H1 (cell line): Measurements from ENCODE around the gene MPRIP. TPM values are rescaled to one million over a fixed set of nuclear protein-coding genes. Genes with fewer than 3 reads are reported as not detected.

Experiments
- CTCF ChIA-PET: fragments of 300-600 bp; sonication (Branson Sonifier 250); formaldehyde crosslinking; loops from one replicate; lab custom pipeline; 2021; ENCODE audit not compliant: partially characterized antibody; lab: Charles Lee
- POLR2A ChIA-PET: fragments of 300-600 bp; sonication (Branson Sonifier 250); formaldehyde crosslinking; loops from one replicate; lab custom pipeline; 2021; ENCODE audit warnings: inconsistent platforms; ENCODE audit not compliant: partially characterized antibody; lab: Charles Lee
- DNase-seq, 2 experiments: peaks; one replicate each; pipeline versions ENCODE4 v3.0.0 to v3.0.0-alpha.2; 2010 to 2022; ENCODE audit warnings: low spot score in 2 of 2, low read depth in 1 of 2, mixed read lengths in 1 of 2
- FAIRE-seq: peaks from 2 replicates; lab custom pipeline; 2011; peaks lifted over from hg19 to GRCh38; lab: Jason Lieb, UNC
- H2AFZ ChIP-seq: 2 replicates; pipeline ENCODE4 v1.8.1; 2012; ENCODE audit warnings: low read length, inconsistent platforms
- H2AK5ac ChIP-seq: 2 replicates; pipeline ENCODE4 v1.6.1; 2013; ENCODE audit warnings: low read depth, low read length
- H2BK120ac ChIP-seq: replicated peaks from 2 replicates; pipeline ENCODE3; 2013; ENCODE audit warnings: low read depth, low read length, inconsistent platforms
- H2BK12ac ChIP-seq: 2 replicates; pipeline ENCODE4 v1.6.1; 2013; ENCODE audit warnings: low read depth, low read length
- H2BK15ac ChIP-seq: 2 replicates; pipeline ENCODE4 v1.6.1; 2013; ENCODE audit warnings: low read length
- H2BK20ac ChIP-seq: 2 replicates; pipeline ENCODE4 v1.6.1; 2013; ENCODE audit warnings: low read length
- H2BK5ac ChIP-seq: 2 replicates; pipeline ENCODE4 v1.6.1; 2013; ENCODE audit warnings: low read depth, low read length
- H3K14ac ChIP-seq: 2 replicates; pipeline ENCODE4 v1.6.1; 2013; ENCODE audit warnings: inconsistent platforms; ENCODE audit not compliant: insufficient read length
- H3K18ac ChIP-seq: 2 replicates; pipeline ENCODE4 v1.6.1; 2013; ENCODE audit warnings: low read length; ENCODE audit errors: extremely low read depth
- H3K23ac ChIP-seq: 2 replicates; pipeline ENCODE4 v1.6.1; 2013; ENCODE audit warnings: inconsistent platforms; ENCODE audit not compliant: insufficient read length
- H3K23me2 ChIP-seq: 2 replicates; pipeline ENCODE4 v1.6.1; 2013; ENCODE audit warnings: low read depth, low read length
- H3K27ac ChIP-seq: 2 replicates; pipeline ENCODE4 v1.6.1; 2011; ENCODE audit warnings: low read depth, low read length, inconsistent platforms
- H3K27me3 ChIP-seq, 4 experiments: replicated peaks in 1 of 4; 1 replicate in 1 of 4; 2 replicates in 3 of 4; pipeline versions ENCODE4 v1.6.1 to v1.8.1; 2011 to 2013; ENCODE audit warnings: low read length in 3 of 4, mild to moderate bottlenecking in 3 of 4, inconsistent platforms in 2 of 4, mixed read lengths in 2 of 4, moderate library complexity in 1 of 4; ENCODE audit not compliant: control insufficient read depth in 3 of 4, insufficient read depth in 3 of 4; ENCODE audit errors: extremely low read depth in 1 of 4
- H3K36me3 ChIP-seq, 4 experiments: 2 replicates each; pipeline versions ENCODE4 v1.6.1 to v1.8.1; 2011 to 2013; ENCODE audit warnings: mild to moderate bottlenecking in 4 of 4, low read length in 3 of 4, moderate library complexity in 2 of 4, control low read depth in 1 of 4, inconsistent platforms in 1 of 4; ENCODE audit not compliant: insufficient read depth in 4 of 4, control insufficient read depth in 2 of 4
- H3K4ac ChIP-seq: replicated peaks from 2 replicates; pipeline ENCODE3; 2013; ENCODE audit warnings: low read length, low read depth, mixed read lengths, inconsistent platforms; ENCODE audit not compliant: insufficient read length
- H3K4me1 ChIP-seq, 4 experiments: replicated peaks in 1 of 4; 1 replicate in 1 of 4; 2 replicates in 3 of 4; pipeline versions ENCODE4 v1.6.1 to v1.8.1; 2011 to 2013; ENCODE audit warnings: low read length in 3 of 4, inconsistent platforms in 2 of 4, mixed read lengths in 1 of 4; ENCODE audit not compliant: insufficient read depth in 4 of 4, control insufficient read depth in 3 of 4
- H3K4me2 ChIP-seq, 2 experiments: 2 replicates each; pipeline versions ENCODE4 v1.6.1 to v1.8.1; 2011 to 2013; ENCODE audit warnings: low read depth in 2 of 2, low read length in 2 of 2, control low read depth in 1 of 2, inconsistent platforms in 1 of 2, mild to moderate bottlenecking in 1 of 2; ENCODE audit not compliant: insufficient read depth in 1 of 2
- H3K4me3 ChIP-seq, 4 experiments: fragments of 200-600, 300-600 bp in 1 of 4; sonication (generic), shearing (Covaris generic), sonication (Bioruptor Twin) in 1 of 4; 2 replicates each; pipeline versions ENCODE4 v1.5.1 to v1.8.1; 2011 to 2016; ENCODE audit warnings: low read length in 4 of 4, low read depth in 3 of 4, control low read depth in 2 of 4, inconsistent platforms in 2 of 4, mild to moderate bottlenecking in 2 of 4, mixed read lengths in 1 of 4, moderate library complexity in 1 of 4; ENCODE audit not compliant: insufficient read depth in 2 of 4; ENCODE audit errors: extremely low read depth in 1 of 4
- H3K56ac ChIP-seq: replicated peaks from 2 replicates; pipeline ENCODE3; 2013; ENCODE audit warnings: low read depth, mild to moderate bottlenecking, mixed read lengths, low read length, inconsistent platforms; ENCODE audit not compliant: insufficient read length
- H3K79me1 ChIP-seq: 2 replicates; pipeline ENCODE4 v1.6.1; 2013; ENCODE audit warnings: low read depth, low read length, control low read depth
- H3K79me2 ChIP-seq, 2 experiments: 2 replicates each; pipeline versions ENCODE4 v1.6.1 to v1.8.1; 2012 to 2013; ENCODE audit warnings: low read length in 2 of 2, mild to moderate bottlenecking in 2 of 2, inconsistent platforms in 1 of 2; ENCODE audit not compliant: insufficient read depth in 2 of 2, control insufficient read depth in 1 of 2
- H3K9ac ChIP-seq, 4 experiments: replicated peaks in 1 of 4; 1 replicate in 1 of 4; 2 replicates in 3 of 4; pipeline versions ENCODE4 v1.6.1 to v1.8.1; 2011 to 2013; ENCODE audit warnings: low read depth in 3 of 4, low read length in 3 of 4, control low read depth in 2 of 4, mild to moderate bottlenecking in 2 of 4, moderate library complexity in 2 of 4, inconsistent platforms in 1 of 4; ENCODE audit errors: extremely low read depth in 1 of 4
- H3K9me3 ChIP-seq, 2 experiments: 2 replicates each; pipeline versions ENCODE4 v1.6.1 to v1.8.1; 2012 to 2013; ENCODE audit warnings: mild to moderate bottlenecking in 2 of 2, moderate library complexity in 2 of 2, control low read depth in 1 of 2, inconsistent platforms in 1 of 2, low read depth in 1 of 2, low read length in 1 of 2, mixed read lengths in 1 of 2; ENCODE audit not compliant: insufficient read depth in 2 of 2
- H4K20me1 ChIP-seq, 2 experiments: replicated peaks in 1 of 2; 2 replicates each; pipeline versions ENCODE3 to v1.8.1; 2011 to 2013; ENCODE audit warnings: inconsistent platforms in 2 of 2, low read length in 2 of 2, mild to moderate bottlenecking in 1 of 2; ENCODE audit not compliant: insufficient read depth in 2 of 2, control insufficient read depth in 1 of 2
- H4K5ac ChIP-seq: 2 replicates; pipeline ENCODE4 v1.6.1; 2013; ENCODE audit warnings: low read length, low read depth, mixed read lengths, inconsistent platforms; ENCODE audit not compliant: insufficient read length
- H4K8ac ChIP-seq: 2 replicates; pipeline ENCODE4 v1.8.0; 2013; ENCODE audit warnings: mild to moderate bottlenecking, moderate library complexity, low read length, inconsistent platforms; ENCODE audit not compliant: insufficient read depth; ENCODE audit errors: extremely low read depth
- H4K91ac ChIP-seq: replicated peaks from 2 replicates; pipeline ENCODE3; 2013; ENCODE audit warnings: low read length, mixed read lengths, inconsistent platforms; ENCODE audit not compliant: insufficient read length
- ASH2L ChIP-seq: fragments of 200-600, 300-600 bp; sonication (generic); IDR thresholded peaks from one replicate; pipeline ENCODE4 v1.7.1; 2017; ENCODE audit warnings: low read length
- CHD2 ChIP-seq: IDR thresholded peaks from 2 replicates; pipeline ENCODE4 v1.6.1; 2012; ENCODE audit warnings: low read length, improper control_type of control experiment
- CTBP2 ChIP-seq: IDR thresholded peaks from 2 replicates; pipeline ENCODE4 v1.7.0; 2011; ENCODE audit warnings: borderline replicate concordance, mild to moderate bottlenecking, moderate library complexity, mixed read lengths, low read length; ENCODE audit not compliant: insufficient read depth, insufficient read length
- POLR2AphosphoS5 ChIP-seq: IDR thresholded peaks from 2 replicates; pipeline ENCODE4 v1.6.1; 2011; ENCODE audit warnings: low read depth, low read length
- WGBS, 2 experiments: shearing (Covaris generic) in 1 of 2; methylation state at CpG; one replicate each; pipeline versions ENCODE4 v1.1.6 to v1.1.7; 2013 to 2015; ENCODE audit warnings: low lambda C conversion rate in 2 of 2, mixed read lengths in 2 of 2, inconsistent platforms in 1 of 2, low coverage in 1 of 2, missing lambda C conversion rate in 1 of 2; ENCODE audit not compliant: insufficient replicate concordance in 2 of 2, insufficient coverage in 1 of 2, insufficient read length in 1 of 2; ENCODE audit errors: extremely low coverage in 1 of 2, missing lambda C conversion rate in 1 of 2; 5-methylcytosine and 5-hydroxymethylcytosine counted together
- polyA plus RNA-seq, 7 experiments: library from polyadenylated mRNA; depleted of rRNA in 3 of 7; stranded (reverse) in 5 of 7; unstranded in 2 of 7; fragments of >200 nt in 5 of 7; fragments of 200-250 nt in 2 of 7; gene quantifications; 1 replicate in 5 of 7; 2 replicates in 1 of 7; 4 replicates in 1 of 7; pipeline versions ENCODE4 v1.2.1 to v1.2.3, GENCODE V29; 2011 to 2013; ENCODE audit warnings: missing spikeins in 2 of 7, mixed read lengths in 2 of 7
- total RNA-seq: library from RNA; stranded (reverse); fragmentation: NEBNext Ultra II Directional; extraction: Animal tissue kit (Norgen Biotek cat#: 25700); gene quantifications from 2 replicates; pipeline ENCODE4 v1.2.1, GENCODE V29; 2021

The MPRIP gene
- total and polyA plus RNA-seq, 2 of the 8 experiments (the other 6 are each of a cell fraction or from before 2014, with no cell fraction given) = 48.6 to 146 TPM

DNA sequence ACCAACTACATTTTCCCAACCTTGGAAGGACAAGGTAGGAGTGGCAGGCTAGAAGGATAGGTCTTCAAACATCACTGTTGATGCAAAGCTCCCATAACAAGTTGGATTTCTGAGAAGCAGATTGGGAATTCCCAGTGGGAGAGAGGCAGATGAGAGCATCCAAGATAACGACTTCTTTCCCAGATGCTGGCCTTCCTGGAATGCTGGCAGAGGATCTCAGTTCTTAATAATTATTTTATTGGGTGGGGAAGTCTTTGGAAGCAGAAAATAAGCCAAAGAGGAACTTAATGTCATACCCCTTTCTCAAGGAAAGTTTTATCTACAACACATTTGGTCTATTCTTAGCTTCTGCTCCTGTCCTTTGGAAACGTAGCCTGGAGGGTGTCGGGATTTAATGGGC is 64.5 kb downstream of the MPRIP start:
- Histone ChIP-seq H3K36me3 (no peaks in the 10 kb centered on the region), H3K27ac (no peak overlapping the region), H2AK5ac (no peak overlapping the region), H3K4me2 (no peak overlapping the region), H3K4me1 (peaks cover 0 to 7% (median 3%) of the 10 kb centered on the region in 4 experiments; a peak in 4 of 7 replicates), H3K79me2 (peaks cover 0 to 9% of the 10 kb centered on the region in 2 experiments; a peak in 1 of 4 replicates), H3K9ac (no peak overlapping the region), H2BK120ac (no peak overlapping the region), H2BK15ac (no peak overlapping the region), H4K20me1 (peaks cover 0 to 6% of the 10 kb centered on the region in 2 experiments), H3K4me3 (no peak overlapping the region), H2BK12ac (no peak overlapping the region), H4K5ac (no peak overlapping the region), H3K23ac (no peak overlapping the region), H2AFZ (no peak overlapping the region), H3K9me3 (no peaks in the 10 kb centered on the region), H2BK20ac (no peak overlapping the region), H3K27me3 (no peaks in the 10 kb centered on the region), H3K18ac (no peak overlapping the region), H3K4ac (no peak overlapping the region), H3K14ac (no peak overlapping the region), H3K56ac (no peak overlapping the region), H4K8ac (no peak overlapping the region), H3K79me1 (peaks cover 18% of the 10 kb centered on the region), H4K91ac (no peak overlapping the region), H3K23me2 (no peaks in the 10 kb centered on the region), H2BK5ac (no peak overlapping the region)
- no peak for DNase-seq
- FAIRE-seq = no peak
- WGBS, 2 experiments = 97% methylated on average over 3 of the region's 3 CpGs; no CpG with 5 or more reads in 1 of the 2 experiments
- CTCF ChIA-PET = interaction anchor here (0.6 to 3.9 kb wide), 5 partner anchors 8 to 207 kb away, joined by 3 to 23 read pairs (median 4); no protein-coding TSS in a partner anchor
- POLR2A ChIA-PET = no interaction called here
- TF ChIP-seq ASH2L (no peak), CTBP2 (no peak), CHD2 (no peak), POLR2AphosphoS5 (no peak)
